HFFc6 (cell line): ENCODE measurements around the gene TREM1. TPM values are rescaled to one million over a fixed set of nuclear protein-coding genes. Genes with fewer than 3 reads are reported as not detected.
"Not testable (repeated sequence)": the region's sequence is repeated elsewhere in the genome, so short reads cannot be mapped to it uniquely, and the experiment has no call there.

Experiments used
- DNase-seq: peaks from one replicate; pipeline ENCODE4 v3.0.0-alpha.2; 2018
- H3K27ac Mint-ChIP-seq: 2 replicates; pipeline ENCODE4 v1.8.0; 2020; ENCODE audit warnings: mild to moderate bottlenecking, mixed read lengths
- H3K27me3 Mint-ChIP-seq: 2 replicates; pipeline ENCODE4 v1.8.0; 2021; ENCODE audit warnings: mild to moderate bottlenecking, moderate library complexity, mixed read lengths; ENCODE audit not compliant: insufficient read depth
- H3K36me3 Mint-ChIP-seq: 2 replicates; pipeline ENCODE4 v1.8.0; 2021; ENCODE audit warnings: low read depth, mixed read lengths
- H3K4me1 Mint-ChIP-seq: 2 replicates; pipeline ENCODE4 v1.8.0; 2020; ENCODE audit warnings: low read depth, mixed read lengths
- H3K4me3 Mint-ChIP-seq: 2 replicates; pipeline ENCODE4 v1.8.0; 2020; ENCODE audit warnings: mild to moderate bottlenecking, moderate library complexity, mixed read lengths
- H3K9me3 Mint-ChIP-seq: 2 replicates; pipeline ENCODE4 v1.8.0; 2020; ENCODE audit warnings: mild to moderate bottlenecking, mixed read lengths
- CTCF ChIP-seq: fragments of 200-600 bp; sonication (generic); IDR thresholded peaks from 2 replicates; pipeline ENCODE4 v1.5.0; 2021; ENCODE audit warnings: antibody characterized with exemption, mild to moderate bottlenecking
- total RNA-seq, 6 experiments: library from RNA; stranded (reverse); fragmentation: NEBNext Ultra II Directional; extraction: Animal tissue kit (Norgen Biotek cat#: 25700); gene quantifications; 2 replicates in 1 of 6; 3 replicates in 5 of 6; pipeline ENCODE4 v1.2.3, GENCODE V29; 2021

TREM1 gene
- total RNA-seq, 6 experiments from 2014 or later, result 0.09 TPM; not detected in 5

- Mint-ChIP-seq H3K4me3 (no peak overlapping the region), H3K27me3 (peaks cover 9% of the 10 kb centered on the region), H3K4me1 (no peaks in the 10 kb centered on the region), H3K36me3 (no peaks in the 10 kb centered on the region), H3K9me3 (peaks cover 5% of the 10 kb centered on the region; the same call in 1 of the 2 replicates), H3K27ac (no peak overlapping the region)
- TF ChIP-seq CTCF, result no peak
- DNase-seq, result no peak
These were observed 38.4 kb downstream of the TREM1 start for GRCh38 chr6:41247882-41248705.

GRCh38 chr6:41247288-41247865 lies 39.1 kb downstream of the TREM1 start:
- Mint-ChIP-seq H3K27me3 (peaks cover 8% of the 10 kb centered on the region), H3K4me3 (no peak overlapping the region), H3K4me1 (no peaks in the 10 kb centered on the region), H3K27ac (no peak overlapping the region), H3K36me3 (no peaks in the 10 kb centered on the region), H3K9me3 (peaks cover 5% of the 10 kb centered on the region; the same call in 1 of the 2 replicates)
- DNase-seq, result no peak
- TF ChIP-seq CTCF, result no peak

- H3K36me3 Mint-ChIP-seq, H3K4me1 Mint-ChIP-seq, H3K27me3 Mint-ChIP-seq, H3K9me3 Mint-ChIP-seq, DNase-seq, H3K4me3 Mint-ChIP-seq, H3K27ac Mint-ChIP-seq: not testable (repeated sequence)
These were observed 40.0 kb downstream of the TREM1 start for GRCh38 chr6:41246529-41246928.

- Mint-ChIP-seq H3K4me1 (no peaks in the 10 kb centered on the region), H3K4me3 (no peak overlapping the region), H3K27ac (no peak overlapping the region), H3K9me3 (no peaks in the 10 kb centered on the region), H3K27me3 (peaks cover 18% of the 10 kb centered on the region), H3K36me3 (no peaks in the 10 kb centered on the region)
- no peak for TF ChIP-seq CTCF
- no peak for DNase-seq
These were observed 46.9 kb downstream of the TREM1 start for GRCh38 chr6:41239467-41240159.

- H3K4me1 Mint-ChIP-seq, result no peaks in the 10 kb centered on the region
- no peaks in the 10 kb centered on the region for H3K9me3 Mint-ChIP-seq
- H3K36me3 Mint-ChIP-seq, result no peaks in the 10 kb centered on the region
- peaks cover 18% of the 10 kb centered on the region for H3K27me3 Mint-ChIP-seq
- DNase-seq, result no peak
- TF ChIP-seq CTCF, result no peak
- H3K27ac Mint-ChIP-seq, result no peak overlapping the region
- H3K4me3 Mint-ChIP-seq, result no peak overlapping the region
These were observed 49.4 kb downstream of the TREM1 start for GRCh38 chr6:41237128-41237527.

GRCh38 chr6:41236276-41236675 lies 50.2 kb downstream of the TREM1 start:
- no peak overlapping the region for H3K27ac Mint-ChIP-seq
- H3K36me3 Mint-ChIP-seq, result no peaks in the 10 kb centered on the region
- peaks cover 20% of the 10 kb centered on the region for H3K27me3 Mint-ChIP-seq
- no peak for TF ChIP-seq CTCF
- DNase-seq, result no peak
- H3K4me3 Mint-ChIP-seq, result no peak overlapping the region
- H3K4me1 Mint-ChIP-seq, result no peaks in the 10 kb centered on the region
- H3K9me3 Mint-ChIP-seq, result no peaks in the 10 kb centered on the region
